ENCODE measurements around the gene NEK11. TPM values are rescaled to one million over a fixed set of nuclear protein-coding genes. Genes with fewer than 3 reads are reported as not detected.

Gene NEK11
- total and polyA plus RNA-seq, 9 of the 15 experiments (the other 6 are each of a cell fraction or from before 2014, with no cell fraction given) = 0.28 to 1.5 (median 0.87) TPM

DNA sequence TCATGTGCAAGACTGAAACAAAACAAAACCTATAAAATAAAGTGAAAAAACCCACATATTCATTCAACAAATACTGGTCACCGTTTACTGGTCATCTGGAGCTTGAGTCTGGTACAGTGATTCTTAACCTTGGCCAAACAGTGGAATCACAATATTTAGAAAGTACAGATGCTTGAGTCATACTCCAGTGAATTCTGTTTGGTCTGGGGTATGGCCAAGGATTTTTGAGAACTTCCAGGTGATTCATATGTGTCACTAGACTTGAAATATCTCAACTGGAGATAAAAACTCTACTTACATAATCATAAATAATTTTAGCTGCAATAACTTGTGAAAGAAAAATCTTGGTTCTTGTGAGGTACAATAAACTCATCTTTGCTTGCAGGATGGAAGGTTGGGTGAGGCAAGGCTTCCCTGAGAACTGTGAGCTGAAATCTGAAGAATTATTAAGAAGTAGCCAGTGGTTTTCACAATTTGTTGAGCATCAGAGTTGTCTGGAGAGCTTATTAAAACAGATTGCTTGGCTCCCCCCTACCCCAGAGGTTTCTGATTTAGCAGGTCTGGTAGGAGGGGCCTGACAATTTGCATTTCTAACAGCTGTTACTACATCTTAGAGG is 9.6 kb downstream of the NEK11 start:
- Histone ChIP-seq H3K79me2 (ENCODE audit: control insufficient read depth, insufficient read depth, low read length) (no peaks in the 10 kb centered on the region), H3K4me3 (no peak overlapping the region), H3K9ac (ENCODE audit: insufficient read depth in 1 of 2, low read depth in 2 of 2, low read length in 2 of 2) (no peak overlapping the region), H3K9me1 (ENCODE audit: control insufficient read depth, insufficient read depth, low read length) (no peaks in the 10 kb centered on the region), H3K4me1 (replicated peaks in 1 of 2; ENCODE audit: control insufficient read depth in 2 of 2, insufficient read depth in 2 of 2, low read length in 2 of 2) (no peaks in the 10 kb centered on the region), H3K9me3 (replicated peaks; ENCODE audit: control insufficient read depth, insufficient read depth, low read depth, low read length) (no peaks in the 10 kb centered on the region), H4K20me1 (replicated peaks; ENCODE audit: control insufficient read depth, insufficient read depth, low read length) (no peaks in the 10 kb centered on the region), H3K27ac (ENCODE audit: extremely low read depth, low read depth, low read length) (no peak overlapping the region), H3K4me2 (ENCODE audit: insufficient read depth, low read length) (no peak overlapping the region), H3K27me3 (ENCODE audit: control insufficient read depth in 2 of 2, insufficient read depth in 2 of 2, low read length in 2 of 2) (no peaks in the 10 kb centered on the region), H3K36me3 (ENCODE audit: control insufficient read depth, insufficient read depth, low read length) (no peaks in the 10 kb centered on the region), H2AFZ (ENCODE audit: low read depth, low read length) (no peak overlapping the region)
- FAIRE-seq = no peak
- WGBS (ENCODE audit: insufficient coverage, low coverage, missing lambda C conversion rate) = 11% methylated on average over 1 of the region's 1 CpG
- TF ChIP-seq POLR2B (IDR thresholded peaks at IDR 0.05; ENCODE audit: low read depth, partially characterized antibody) = no peak
- TF ChIP-seq, protein P1, sequence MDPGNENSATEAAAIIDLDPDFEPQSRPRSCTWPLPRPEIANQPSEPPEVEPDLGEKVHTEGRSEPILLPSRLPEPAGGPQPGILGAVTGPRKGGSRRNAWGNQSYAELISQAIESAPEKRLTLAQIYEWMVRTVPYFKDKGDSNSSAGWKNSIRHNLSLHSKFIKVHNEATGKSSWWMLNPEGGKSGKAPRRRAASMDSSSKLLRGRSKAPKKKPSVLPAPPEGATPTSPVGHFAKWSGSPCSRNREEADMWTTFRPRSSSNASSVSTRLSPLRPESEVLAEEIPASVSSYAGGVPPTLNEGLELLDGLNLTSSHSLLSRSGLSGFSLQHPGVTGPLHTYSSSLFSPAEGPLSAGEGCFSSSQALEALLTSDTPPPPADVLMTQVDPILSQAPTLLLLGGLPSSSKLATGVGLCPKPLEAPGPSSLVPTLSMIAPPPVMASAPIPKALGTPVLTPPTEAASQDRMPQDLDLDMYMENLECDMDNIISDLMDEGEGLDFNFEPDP (CRISPR knock-in tag; IDR thresholded peaks at IDR 0.05) = no peak
- no peak for TF ChIP-seq KAT8 (IDR thresholded peaks at IDR 0.05; ENCODE audit: low read depth)
- no peak for TF ChIP-seq CXXC5 (CRISPR knock-in tag; IDR thresholded peaks at IDR 0.05)
- no TSS peak for BruUV-seq (replicated peaks)
- intact Hi-C loops (cut with micrococcal nuclease) (no loop called here), in situ Hi-C loops (cut with MboI) (loop anchor here (25.0 kb wide), 2 partner anchors 451 to 976 kb away; no protein-coding TSS in a partner anchor)
- DNase-seq (ENCODE audit: extremely low read depth in 1 of 4, low spot score in 3 of 4) = no peak
- CTCF ChIA-PET (ENCODE audit: low intra/inter-chr PET ratio) = no interaction called here
- POLR2A ChIA-PET = interaction anchor here (1.1 to 1.4 kb wide), 3 partner anchors 10 to 13 kb away, joined by 3 to 4 read pairs (median 3); partner anchors contain the start of genes ASTE1 and NEK11
- no peak for ATAC-seq
